Hindlimb muscle (tissue), 1 donor: ENCODE data around the gene DLG5. TPM values are rescaled to one million over a fixed set of nuclear protein-coding genes. Genes with fewer than 3 reads are reported as not detected.

ENCODE experiments used
- DNase-seq: peaks from one replicate; pipeline ENCODE4 v3.0.0-alpha.2; 2013
- polyA plus RNA-seq: library from polyadenylated mRNA; unstranded; fragments of 120-200 nt; gene quantifications from one replicate; pipeline ENCODE4 v1.2.1, GENCODE V29; 2013; ENCODE audit not compliant: insufficient read length

Gene DLG5
- polyA plus RNA-seq, 1 donor = 28.0 TPM

DNA sequence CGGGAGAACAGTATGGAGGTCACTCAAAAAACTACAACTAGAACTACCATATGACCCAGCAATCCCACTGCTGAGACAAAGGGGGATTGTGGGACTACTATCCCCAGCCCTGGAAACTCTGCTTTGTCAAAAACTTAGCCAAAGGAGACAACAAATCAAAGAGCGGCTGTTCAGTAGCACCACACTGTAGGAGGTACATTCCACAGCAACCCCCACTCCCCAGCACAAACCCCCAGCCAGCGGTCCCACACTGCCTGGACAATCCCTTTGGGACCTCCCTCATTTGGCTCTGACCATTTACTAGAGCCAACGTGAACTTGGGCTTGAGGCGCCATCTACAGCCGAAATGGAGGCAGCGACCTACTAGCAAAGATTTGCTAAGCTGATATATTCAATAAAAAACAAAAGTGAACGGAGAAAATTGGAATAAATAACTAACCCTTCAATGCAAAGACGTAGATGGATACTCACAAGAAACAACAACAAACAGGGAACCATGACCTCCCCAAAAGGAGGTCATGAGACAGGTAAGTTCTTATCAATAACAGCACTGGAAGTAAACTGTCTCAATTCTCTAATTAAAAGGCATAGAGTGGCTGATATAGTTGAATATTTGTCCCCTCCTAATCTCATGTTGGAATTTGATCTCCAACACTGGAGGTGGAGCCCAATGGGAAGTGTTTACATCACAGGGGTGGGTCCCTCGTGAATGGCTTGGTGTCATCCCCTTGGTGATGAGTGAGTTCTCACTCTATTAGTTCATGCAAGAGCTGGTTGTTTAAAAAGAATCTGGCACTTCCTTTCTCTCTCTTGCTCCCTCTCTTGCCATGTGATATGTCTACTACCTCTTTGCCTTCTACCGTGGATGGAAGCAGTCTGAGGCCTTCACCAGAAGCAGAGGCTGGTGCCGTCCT, 170.0 kb downstream of the DLG5 start:
- DNase-seq = peak; percentile 6

DNA sequence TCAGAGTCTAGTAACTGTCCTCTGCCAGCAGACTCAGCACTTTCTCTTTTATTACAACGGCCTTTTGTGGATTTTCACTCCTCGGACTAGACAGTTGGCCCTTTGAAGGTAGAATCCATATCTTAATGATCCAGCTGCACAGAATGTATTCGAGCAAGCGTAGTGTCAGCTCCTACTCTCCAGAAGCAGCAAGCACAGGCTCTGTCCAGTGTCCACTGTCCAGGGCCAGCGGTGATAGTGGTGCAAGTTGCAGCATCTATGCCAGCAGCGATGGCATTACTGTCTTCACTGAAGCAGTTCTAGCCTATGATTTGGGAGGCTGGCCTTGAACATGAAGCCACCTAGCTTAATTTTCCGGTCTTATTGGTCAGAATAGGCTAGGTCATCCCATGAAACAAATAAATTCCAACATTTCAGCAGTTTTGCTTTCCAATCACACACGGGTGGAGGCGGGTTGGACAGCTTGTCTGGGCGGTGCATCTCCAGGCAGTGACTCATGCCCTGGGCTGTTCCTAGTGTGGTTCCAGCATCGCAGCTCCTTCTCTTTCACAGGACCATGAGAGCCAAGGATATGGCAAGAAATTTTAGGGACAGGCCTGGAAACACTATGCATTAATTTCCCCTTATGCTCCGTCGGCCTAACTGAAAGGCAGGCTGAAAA, 180.4 kb downstream of the DLG5 start:
- DNase-seq = no peak

DNA sequence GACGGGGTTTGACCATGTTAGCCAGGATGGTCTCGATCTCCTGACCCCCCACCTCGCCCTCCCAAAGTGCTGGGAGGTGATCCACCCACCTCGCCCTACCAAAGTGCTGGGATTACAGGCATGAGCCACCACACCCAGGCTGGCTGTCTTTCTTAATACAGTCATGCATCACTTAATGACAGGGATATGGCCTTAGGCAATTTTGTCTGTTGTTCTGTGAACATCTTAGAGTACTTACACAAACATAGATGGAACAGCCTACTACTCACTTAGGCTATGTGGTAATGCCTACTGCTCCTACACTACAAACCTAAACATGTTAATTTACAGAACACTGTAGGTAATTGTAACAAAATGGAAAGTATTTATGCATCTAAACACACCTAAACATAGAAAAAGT, 182.3 kb downstream of the DLG5 start:
- DNase-seq = no peak

DNA sequence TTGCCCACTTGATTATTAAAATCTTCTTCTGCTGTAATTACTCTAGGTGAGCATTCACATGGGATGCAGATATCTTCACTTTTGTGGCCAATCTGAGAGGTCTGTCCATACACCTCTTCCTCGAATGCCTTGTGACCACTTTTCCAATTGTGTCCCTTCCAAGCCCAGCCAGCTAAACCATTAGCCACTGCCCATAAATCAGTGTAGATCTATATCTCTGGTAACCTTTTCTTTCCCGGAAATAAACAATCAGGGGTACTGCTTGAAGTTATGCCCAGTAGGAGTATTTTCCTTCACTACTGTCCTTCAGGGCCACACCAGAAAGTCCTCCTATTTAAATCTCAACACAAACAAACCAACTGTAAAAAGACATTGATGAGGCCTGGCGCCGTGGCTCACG, 184.4 kb downstream of the DLG5 start:
- no peak for DNase-seq

DNA sequence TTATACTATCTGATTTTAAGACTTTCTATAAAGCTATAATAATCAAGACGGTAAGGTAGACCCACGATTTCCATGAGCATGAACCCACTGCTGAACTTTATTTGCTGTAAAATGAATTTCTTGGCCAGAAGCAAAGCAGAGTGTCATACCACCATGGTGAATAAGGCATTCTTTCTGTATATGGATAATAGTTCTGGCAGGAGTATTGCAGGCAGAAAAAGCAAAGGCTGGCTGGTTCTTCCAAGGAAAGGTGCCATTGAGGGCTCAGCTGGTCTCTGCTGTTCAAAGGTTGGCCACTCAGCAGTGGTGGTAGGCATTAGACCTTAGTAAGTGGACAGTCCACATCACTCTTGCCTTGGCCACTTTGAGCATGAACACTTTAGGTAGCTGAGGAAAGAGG, 184.8 kb downstream of the DLG5 start:
- no peak for DNase-seq

Other genes starting within 250 kb of the DLG5 start
- 15.5 TPM for gene POLR3A, start 102.8 kb upstream of the DLG5 start, polyA plus RNA-seq
- 3,169 TPM for gene RPS24, start 107.1 kb upstream of the DLG5 start, polyA plus RNA-seq